IPS-18c (cell line): Measurements from ENCODE around the gene SLCO3A1.

ENCODE experiments used
- H3K4me3 ChIP-seq: 2 replicates; pipeline ENCODE4 v1.7.0; 2013; ENCODE audit warnings: low read depth, mild to moderate bottlenecking, low read length, moderate library complexity; ENCODE audit not compliant: insufficient read depth
- H3K9me3 ChIP-seq: one replicate; pipeline ENCODE4 v1.6.1; 2013; ENCODE audit warnings: mild to moderate bottlenecking, low read length, moderate library complexity; ENCODE audit not compliant: control insufficient read depth, insufficient read depth

The SLCO3A1 gene

GRCh38 chr15:92117261-92117731 lies 263.8 kb downstream of the SLCO3A1 start:
- Histone ChIP-seq H3K9me3 (peaks cover 2% of the 10 kb centered on the region), H3K4me3 (no peak overlapping the region)

GRCh38 chr15:92118162-92118935 lies 264.8 kb downstream of the SLCO3A1 start:
- no peak overlapping the region for H3K4me3 ChIP-seq
- peaks cover 6% of the 10 kb centered on the region for H3K9me3 ChIP-seq

GRCh38 chr15:92118936-92119325 lies 265.4 kb downstream of the SLCO3A1 start:
- Histone ChIP-seq H3K9me3 (peaks cover 6% of the 10 kb centered on the region), H3K4me3 (no peak overlapping the region)

- Histone ChIP-seq H3K9me3 (peaks cover 6% of the 10 kb centered on the region), H3K4me3 (no peak overlapping the region)
These were observed 266.7 kb downstream of the SLCO3A1 start for GRCh38 chr15:92120094-92120795.

- Histone ChIP-seq H3K9me3 (peaks cover 6% of the 10 kb centered on the region), H3K4me3 (no peak overlapping the region; the same call in 1 of the 2 replicates)
These were observed 267.5 kb downstream of the SLCO3A1 start for GRCh38 chr15:92121047-92121446.

GRCh38 chr15:92122259-92122658 lies 268.8 kb downstream of the SLCO3A1 start:
- H3K9me3 ChIP-seq = peaks cover 6% of the 10 kb centered on the region
- H3K4me3 ChIP-seq = no peak overlapping the region

- peaks cover 6% of the 10 kb centered on the region for H3K9me3 ChIP-seq
- H3K4me3 ChIP-seq = no peak overlapping the region
These were observed 270.6 kb downstream of the SLCO3A1 start for GRCh38 chr15:92123962-92124656.

DNA sequence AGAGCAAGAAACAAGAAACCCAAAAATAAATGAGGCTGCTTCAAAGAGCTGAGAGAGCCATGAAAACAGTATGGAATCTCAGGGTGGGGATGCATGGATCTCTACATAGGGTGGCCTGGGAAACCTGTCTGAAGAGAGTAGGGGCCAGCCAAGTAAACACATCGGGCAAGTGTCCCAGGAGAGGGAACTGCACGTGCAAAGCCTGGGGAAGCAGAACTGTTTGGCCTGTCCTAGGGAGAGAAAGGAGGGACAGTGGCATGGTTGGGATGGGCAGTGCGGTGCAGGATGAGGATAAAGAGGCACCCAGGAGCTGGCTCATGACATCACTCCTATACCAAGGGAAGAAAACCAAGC lies 271.1 kb downstream of the SLCO3A1 start:
- H3K9me3 ChIP-seq = peaks cover 6% of the 10 kb centered on the region

GRCh38 chr15:92128788-92129187 lies 275.3 kb downstream of the SLCO3A1 start:
- Histone ChIP-seq H3K4me3 (no peak overlapping the region), H3K9me3 (no peaks in the 10 kb centered on the region)

More for the DNA sequence above, 271.1 kb downstream of the SLCO3A1 start:
- H3K4me3 ChIP-seq = no peak overlapping the region

GRCh38 chr15:92130244-92130643 lies 276.7 kb downstream of the SLCO3A1 start:
- Histone ChIP-seq H3K9me3 (no peaks in the 10 kb centered on the region), H3K4me3 (no peak overlapping the region)

DNA sequence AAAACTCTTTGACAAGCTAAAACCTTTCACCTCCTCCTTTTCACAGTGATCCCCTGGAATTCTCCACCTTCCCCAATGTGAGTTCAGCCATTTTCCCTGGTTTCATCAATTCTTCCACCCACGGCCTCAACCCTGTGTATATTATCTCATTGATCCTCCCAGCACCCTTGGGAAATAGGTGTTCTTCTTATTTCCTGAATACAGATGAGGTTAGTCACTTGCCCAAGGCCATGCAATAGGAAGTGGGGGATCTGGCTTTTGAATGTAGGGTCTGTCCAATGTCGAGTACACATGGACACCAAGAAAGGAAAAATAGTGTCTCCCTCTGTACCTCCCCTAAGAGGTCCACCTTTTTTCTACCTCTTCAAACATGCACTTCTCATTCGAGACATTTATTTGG lies 277.4 kb downstream of the SLCO3A1 start:
- Histone ChIP-seq H3K9me3 (no peaks in the 10 kb centered on the region), H3K4me3 (no peak overlapping the region)

GRCh38 chr15:92132982-92133755 lies 279.7 kb downstream of the SLCO3A1 start:
- H3K9me3 ChIP-seq = no peaks in the 10 kb centered on the region
- no peak overlapping the region for H3K4me3 ChIP-seq

- Histone ChIP-seq H3K9me3 (no peaks in the 10 kb centered on the region), H3K4me3 (no peak overlapping the region)
These were observed 287.3 kb downstream of the SLCO3A1 start for GRCh38 chr15:92140796-92141195.

- H3K4me3 ChIP-seq = no peak overlapping the region
- no peaks in the 10 kb centered on the region for H3K9me3 ChIP-seq
These were observed 288.1 kb downstream of the SLCO3A1 start for GRCh38 chr15:92141607-92142006.

GRCh38 chr15:92142242-92143232 lies 289.0 kb downstream of the SLCO3A1 start:
- Histone ChIP-seq H3K9me3 (no peaks in the 10 kb centered on the region), H3K4me3 (no peak overlapping the region)

DNA sequence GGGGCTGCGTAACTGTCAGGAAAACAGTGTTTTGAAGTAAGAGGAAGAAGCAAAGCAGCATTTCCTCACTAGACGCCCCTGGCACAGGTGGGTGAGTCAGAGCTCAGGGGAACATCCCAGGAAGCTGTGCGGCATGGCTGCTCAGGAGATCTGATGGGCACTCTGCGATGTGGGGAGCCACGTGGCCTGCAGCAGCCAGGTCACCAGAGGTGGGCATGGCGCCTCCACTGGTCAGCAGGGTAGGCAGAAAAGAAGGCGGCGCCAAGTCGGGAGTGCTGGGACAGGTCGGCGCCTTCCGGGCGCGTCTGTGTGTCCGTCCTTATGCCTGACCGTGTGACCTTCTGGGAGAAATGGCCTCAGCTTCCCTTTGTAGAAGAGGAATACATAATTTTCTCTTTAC lies 290.3 kb downstream of the SLCO3A1 start:
- Histone ChIP-seq H3K4me3 (no peak overlapping the region), H3K9me3 (no peaks in the 10 kb centered on the region)
